ENCODE results near the gene EIF2S2. TPM values are rescaled to one million over a fixed set of nuclear protein-coding genes. Genes with fewer than 3 reads are reported as not detected.

Gene EIF2S2
- total RNA-seq, 4 donors from 2014 or later: 39.0 to 79.3 (median 64.4) TPM

DNA sequence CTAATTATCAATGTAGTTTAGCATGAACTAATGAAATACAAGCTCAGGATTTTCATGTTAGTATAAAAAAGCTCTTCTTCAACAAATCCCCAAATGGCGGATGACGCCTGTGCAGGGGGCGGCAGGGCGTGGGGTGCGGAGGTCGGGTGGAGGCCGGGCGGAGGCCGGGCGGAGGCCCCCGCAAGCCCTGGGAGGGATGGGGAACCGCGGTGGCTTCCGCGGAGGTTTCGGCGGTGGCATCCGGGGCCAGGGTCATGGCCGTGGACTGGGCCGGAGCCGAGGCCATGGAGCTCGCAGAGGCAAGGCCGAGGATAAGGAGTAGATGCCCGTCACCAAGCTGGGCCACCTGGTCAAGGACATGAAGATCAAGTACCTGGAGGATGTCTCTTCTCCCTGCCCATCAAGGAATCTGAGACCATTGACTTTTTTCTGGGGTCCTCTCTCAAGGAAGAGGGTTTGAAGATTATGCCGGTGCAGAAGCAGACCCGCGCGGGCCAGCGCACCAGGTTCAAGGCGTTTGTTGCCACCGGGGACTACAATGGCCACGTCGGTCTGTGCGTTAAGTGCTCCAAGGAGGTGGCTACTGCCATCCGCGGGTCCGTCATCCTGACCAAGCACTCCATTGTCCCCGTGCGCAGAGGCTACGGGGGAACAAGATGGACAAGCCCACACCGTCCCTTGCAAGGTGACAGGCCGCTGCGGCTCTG lies 10.4 kb upstream of the EIF2S2 start:
- no peaks in the 10 kb centered on the region for H3K36me3 ChIP-seq
- WGBS, 2 donors: 88 to 92% methylated on average over 22 to 27 of the region's 43 CpGs
- no peak overlapping the region for H3K27ac ChIP-seq
- intact Hi-C loops (cut with DNase I): no loop called here
- no peaks in the 10 kb centered on the region for H3K4me1 ChIP-seq
- H3K27me3 ChIP-seq: no peaks in the 10 kb centered on the region
- no peak overlapping the region for H3K4me3 ChIP-seq
- no peak for DNase-seq
- no peaks in the 10 kb centered on the region for H3K9me3 ChIP-seq
- TF ChIP-seq, protein P1, sequence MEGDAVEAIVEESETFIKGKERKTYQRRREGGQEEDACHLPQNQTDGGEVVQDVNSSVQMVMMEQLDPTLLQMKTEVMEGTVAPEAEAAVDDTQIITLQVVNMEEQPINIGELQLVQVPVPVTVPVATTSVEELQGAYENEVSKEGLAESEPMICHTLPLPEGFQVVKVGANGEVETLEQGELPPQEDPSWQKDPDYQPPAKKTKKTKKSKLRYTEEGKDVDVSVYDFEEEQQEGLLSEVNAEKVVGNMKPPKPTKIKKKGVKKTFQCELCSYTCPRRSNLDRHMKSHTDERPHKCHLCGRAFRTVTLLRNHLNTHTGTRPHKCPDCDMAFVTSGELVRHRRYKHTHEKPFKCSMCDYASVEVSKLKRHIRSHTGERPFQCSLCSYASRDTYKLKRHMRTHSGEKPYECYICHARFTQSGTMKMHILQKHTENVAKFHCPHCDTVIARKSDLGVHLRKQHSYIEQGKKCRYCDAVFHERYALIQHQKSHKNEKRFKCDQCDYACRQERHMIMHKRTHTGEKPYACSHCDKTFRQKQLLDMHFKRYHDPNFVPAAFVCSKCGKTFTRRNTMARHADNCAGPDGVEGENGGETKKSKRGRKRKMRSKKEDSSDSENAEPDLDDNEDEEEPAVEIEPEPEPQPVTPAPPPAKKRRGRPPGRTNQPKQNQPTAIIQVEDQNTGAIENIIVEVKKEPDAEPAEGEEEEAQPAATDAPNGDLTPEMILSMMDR (IDR thresholded peaks at IDR 0.05): no peak
- TF ChIP-seq POLR2A (IDR thresholded peaks at IDR 0.05): no peak

DNA sequence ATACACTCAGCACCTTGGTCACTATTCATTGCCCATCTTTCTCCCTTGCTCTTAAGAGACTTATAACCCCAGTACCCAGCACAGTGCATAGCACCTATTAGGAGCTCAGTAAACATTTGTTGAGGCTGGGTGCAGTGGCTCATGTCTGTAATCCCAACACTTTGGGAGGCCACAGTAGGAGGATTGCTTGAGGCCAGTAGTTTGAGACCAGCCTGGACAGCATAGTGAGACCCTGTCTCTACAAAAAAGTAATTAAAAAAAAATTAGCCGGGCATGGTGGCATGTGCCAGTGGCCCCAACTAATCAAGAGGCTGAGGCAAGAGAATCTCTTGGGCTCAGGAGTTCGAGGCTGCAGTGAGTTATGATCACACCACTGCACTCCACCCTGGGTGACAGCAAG lies 8.2 kb upstream of the EIF2S2 start:
- intact Hi-C loops (cut with DNase I): no loop called here
- Histone ChIP-seq H3K36me3 (no peaks in the 10 kb centered on the region), H3K4me1 (no peaks in the 10 kb centered on the region), H3K9me3 (no peaks in the 10 kb centered on the region), H3K27ac (no peak overlapping the region), H3K4me3 (no peak overlapping the region), H3K27me3 (no peaks in the 10 kb centered on the region)
- WGBS, 2 donors: 91 to 95% methylated on average over 2 of the region's 2 CpGs
- DNase-seq: no peak
- TF ChIP-seq POLR2A (IDR thresholded peaks at IDR 0.05): no peak
- TF ChIP-seq, protein P1 (IDR thresholded peaks at IDR 0.05): no peak

DNA sequence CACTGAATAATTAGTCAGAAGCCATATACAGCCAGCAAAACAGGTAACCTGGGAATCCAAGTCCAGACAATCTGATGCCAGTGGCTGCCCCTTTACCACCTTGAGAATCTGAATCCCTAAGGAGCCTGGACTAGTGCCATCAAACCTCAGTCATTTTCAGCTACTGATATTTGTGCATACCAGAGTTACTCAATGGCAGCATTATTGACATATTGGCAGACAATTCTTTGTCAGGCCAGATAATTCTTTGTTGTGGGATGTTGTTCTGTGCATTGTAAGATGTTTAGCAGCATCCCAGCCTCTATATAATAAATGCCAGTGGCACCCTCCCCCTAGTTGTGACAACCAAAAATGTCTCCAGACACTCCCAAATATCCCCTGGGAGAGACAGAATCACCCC lies 3.2 kb upstream of the EIF2S2 start:
- no peaks in the 10 kb centered on the region for H3K9me3 ChIP-seq
- intact Hi-C loops (cut with DNase I): no loop called here
- TF ChIP-seq POLR2A (IDR thresholded peaks at IDR 0.05): no peak
- TF ChIP-seq, protein P1 (IDR thresholded peaks at IDR 0.05): no peak

DNA sequence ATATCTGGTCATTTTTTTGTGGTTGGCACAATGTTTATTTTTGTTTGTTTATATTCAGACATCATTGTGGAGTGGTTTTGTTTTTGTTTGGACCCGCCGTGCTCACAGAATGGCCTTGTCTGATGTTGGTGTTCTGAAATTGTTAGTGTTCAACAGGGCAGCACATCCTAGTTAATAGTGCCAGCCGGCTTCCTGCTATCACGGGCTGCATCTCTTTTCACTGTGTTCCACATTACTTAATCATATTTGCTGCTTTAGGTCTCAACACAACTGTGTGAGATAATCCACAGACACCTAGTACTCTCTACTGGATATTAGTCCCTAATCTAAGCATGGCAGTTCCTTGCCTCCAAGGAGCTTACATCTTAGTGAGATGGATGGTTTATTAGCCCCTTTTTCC lies 2.8 kb upstream of the EIF2S2 start:
- TF ChIP-seq, protein P1 (IDR thresholded peaks at IDR 0.05): no peak
- TF ChIP-seq POLR2A (IDR thresholded peaks at IDR 0.05): no peak
- no peak for DNase-seq
- peaks cover 7 to 23% (median 8%) of the 10 kb centered on the region in 3 donors for H3K4me1 ChIP-seq
- intact Hi-C loops (cut with DNase I): no loop called here
- H3K4me3 ChIP-seq: no peak overlapping the region
- H3K27me3 ChIP-seq: no peaks in the 10 kb centered on the region
- no peak overlapping the region for H3K27ac ChIP-seq
- no peaks in the 10 kb centered on the region for H3K9me3 ChIP-seq
- H3K36me3 ChIP-seq: peaks cover 0 to under 1% (median 0%) of the 10 kb centered on the region in 3 donors
- WGBS, 2 donors: 78 to 82% methylated on average over 4 of the region's 4 CpGs

More for the DNA sequence above, 3.2 kb upstream of the EIF2S2 start:
- Histone ChIP-seq H3K4me1 (peaks cover 4 to 19% (median 6%) of the 10 kb centered on the region in 3 donors), H3K27me3 (no peaks in the 10 kb centered on the region), H3K27ac (no peak overlapping the region), H3K36me3 (no peaks in the 10 kb centered on the region), H3K4me3 (no peak overlapping the region)
- no peak for DNase-seq

DNA sequence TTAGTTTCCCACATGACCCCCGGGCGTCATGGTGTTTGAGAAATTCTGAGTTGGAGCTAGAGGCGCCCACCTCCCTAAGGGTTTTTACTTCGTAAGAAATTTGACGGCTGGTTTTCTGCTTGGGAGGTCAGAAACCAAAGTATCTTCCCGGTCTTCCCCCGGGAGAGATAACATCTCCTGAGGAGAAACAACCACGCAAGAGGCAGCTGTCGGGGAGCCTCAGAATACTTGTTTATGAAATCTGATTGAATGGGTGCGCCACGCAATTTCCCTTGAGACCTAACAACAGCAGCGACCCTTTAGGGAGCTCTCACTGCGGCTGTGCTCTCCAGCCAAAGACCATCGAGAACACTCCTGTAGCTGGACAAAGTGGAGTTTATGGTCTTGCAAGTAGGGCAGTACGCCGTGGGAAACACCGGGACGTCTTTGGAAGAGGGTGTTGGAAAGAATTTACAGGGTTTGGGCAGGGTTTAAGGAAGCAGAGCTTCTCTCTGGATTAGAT lies 608 bp upstream of the EIF2S2 start:
- Histone ChIP-seq H3K4me1 (peaks cover 8 to 44% (median 15%) of the 10 kb centered on the region in 3 donors), H3K9me3 (no peaks in the 10 kb centered on the region), H3K27ac (peak overlapping the region; percentile 96 to 99 (median 98)), H3K36me3 (peaks cover 0 to 16% (median 0%) of the 10 kb centered on the region in 3 donors), H3K4me3 (peak overlapping the region; percentile 80 to 98 (median 94)), H3K27me3 (no peaks in the 10 kb centered on the region)
- TF ChIP-seq POLR2A (IDR thresholded peaks at IDR 0.05): no peak
- TF ChIP-seq, protein P1 (IDR thresholded peaks at IDR 0.05): no peak
- intact Hi-C loops (cut with DNase I): no loop called here
- 1 to 3% methylated on average over 10 to 18 of the region's 18 CpGs for WGBS, 2 donors
- no peak for DNase-seq
